GM12878 (cell line): Measurements from ENCODE around the gene LAMA2. TPM values are rescaled to one million over a fixed set of nuclear protein-coding genes. Genes with fewer than 3 reads are reported as not detected.

Source experiments
- ATAC-seq: fragments of 200-7000 bp; cut with Tn5 transposase; 3 replicates; pipeline ENCODE4 v1.9.1; 2020; ENCODE audit warnings: mild to moderate bottlenecking, moderate library complexity
- BruUV-seq: library from RNA; stranded (reverse); fragments of 400-500 nt; replicated peaks from 2 replicates; lab custom pipeline; 2021; lab: Mats Ljungman, UMichigan
- CTCF ChIA-PET: fragments of 300-600 bp; sonication (Branson Sonifier 250); formaldehyde crosslinking; extraction: SDS; loops from one replicate; lab custom pipeline; 2021; ENCODE audit warnings: inconsistent platforms; lab: Yijun Ruan, JAX
- POLR2A ChIA-PET: fragments of 350-600 bp; formaldehyde crosslinking; extraction: SDS; loops from one replicate; lab custom pipeline; 2021; ENCODE audit warnings: inconsistent platforms; lab: Charles Lee
- RAD21 ChIA-PET: fragments of 300-600 bp; sonication (Branson Sonifier 250); formaldehyde crosslinking; loops from one replicate; lab custom pipeline; 2023; ENCODE audit warnings: antibody characterized with exemption; ENCODE audit not compliant: unreplicated experiment; lab: Charles Lee
- SMC1A ChIA-PET: fragments of 300-600 bp; sonication (Branson Sonifier 250); formaldehyde crosslinking; loops from one replicate; lab custom pipeline; 2023; ENCODE audit not compliant: unreplicated experiment, uncharacterized antibody; lab: Charles Lee
- DNase-seq: peaks from one replicate; pipeline ENCODE4 v3.0.0-alpha.2; 2011; ENCODE audit warnings: low read depth, low spot score
- FAIRE-seq: peaks from 3 replicates; lab custom pipeline; 2011; peaks lifted over from hg19 to GRCh38; lab: Jason Lieb, UNC
- H2AFZ ChIP-seq: 2 replicates; pipeline ENCODE4 v1.6.0; 2011; ENCODE audit warnings: low read depth, low read length, control low read depth; ENCODE audit not compliant: control insufficient read depth
- H3K27ac ChIP-seq: 2 replicates; pipeline ENCODE4 v1.5.1; 2011; ENCODE audit warnings: control low read depth; ENCODE audit not compliant: control insufficient read depth, insufficient read depth
- H3K27me3 ChIP-seq, 2 experiments: replicated peaks in 1 of 2; 2 replicates each; pipeline versions ENCODE4 v1.6.0 to v1.6.1; 2011; ENCODE audit warnings: low read length in 1 of 2; ENCODE audit not compliant: control insufficient read depth in 2 of 2, insufficient read depth in 2 of 2
- H3K36me3 ChIP-seq, 2 experiments: 2 replicates each; pipeline ENCODE4 v1.5.1; 2011; ENCODE audit warnings: low read length in 1 of 2; ENCODE audit not compliant: control insufficient read depth in 2 of 2, insufficient read depth in 2 of 2
- H3K4me1 ChIP-seq: 2 replicates; pipeline ENCODE4 v1.6.1; 2011; ENCODE audit warnings: mild to moderate bottlenecking, low read length, moderate library complexity, mixed read lengths; ENCODE audit not compliant: control insufficient read depth, insufficient read depth
- H3K4me2 ChIP-seq: 2 replicates; pipeline ENCODE4 v1.6.0; 2011; ENCODE audit warnings: control low read depth; ENCODE audit not compliant: control insufficient read depth, insufficient read depth
- H3K4me3 ChIP-seq: fragments of 200-600 bp; sonication (generic); 2 replicates; pipeline ENCODE4 v1.5.1; 2016
- H3K79me2 ChIP-seq: 2 replicates; pipeline ENCODE4 v1.6.0; 2011; ENCODE audit warnings: low read length; ENCODE audit not compliant: control insufficient read depth, insufficient read depth
- H3K9ac ChIP-seq: 2 replicates; pipeline ENCODE4 v1.8.0; 2011; ENCODE audit warnings: low read length, control low read depth, mixed read lengths; ENCODE audit not compliant: control insufficient read depth, insufficient read depth
- H3K9me3 ChIP-seq: replicated peaks from 3 replicates; pipeline ENCODE4 v1.5.1; 2011; ENCODE audit warnings: mild to moderate bottlenecking, low read length; ENCODE audit not compliant: control insufficient read depth, insufficient read depth
- H4K20me1 ChIP-seq: 2 replicates; pipeline ENCODE4 v1.6.0; 2011; ENCODE audit not compliant: control insufficient read depth, insufficient read depth
- ATF7 ChIP-seq: fragments of 450-650 bp; IDR thresholded peaks from 2 replicates; pipeline ENCODE4 v1.6.1; 2016; ENCODE audit warnings: low read depth, mild to moderate bottlenecking
- BACH1 ChIP-seq: fragments of 450-650 bp; IDR thresholded peaks from 2 replicates; pipeline ENCODE4 v1.6.1; 2017; ENCODE audit warnings: mild to moderate bottlenecking, borderline replicate concordance
- CUX1 ChIP-seq: IDR thresholded peaks from 2 replicates; pipeline ENCODE4 v1.6.1; 2012; ENCODE audit warnings: improper control_type of control experiment, low read depth, low read length; ENCODE audit not compliant: insufficient replicate concordance
- EZH2 ChIP-seq: IDR thresholded peaks from 2 replicates; pipeline ENCODE4 v1.6.1; 2012; ENCODE audit warnings: low read depth, mild to moderate bottlenecking, control low read depth, inconsistent platforms, low read length, borderline replicate concordance; ENCODE audit not compliant: control insufficient read depth
- GABPA ChIP-seq: IDR thresholded peaks from 2 replicates; pipeline ENCODE4 v1.6.1; 2014; ENCODE audit warnings: antibody characterized with exemption, low read depth, mild to moderate bottlenecking, inconsistent platforms
- IRF3 ChIP-seq: fragments of 450-650 bp; IDR thresholded peaks from 2 replicates; pipeline ENCODE4 v1.6.1; 2014; ENCODE audit warnings: mild to moderate bottlenecking
- LARP7 ChIP-seq: fragments of 450-650 bp; IDR thresholded peaks from 2 replicates; pipeline ENCODE4 v1.6.1; 2017; ENCODE audit warnings: mild to moderate bottlenecking
- MEF2B ChIP-seq: fragments of 450-650 bp; IDR thresholded peaks from 2 replicates; pipeline ENCODE4 v1.6.1; 2018; ENCODE audit warnings: mild to moderate bottlenecking, moderate library complexity; ENCODE audit not compliant: partially characterized antibody, poor library complexity, severe bottlenecking
- MTA2 ChIP-seq: fragments of 450-650 bp; IDR thresholded peaks from 2 replicates; pipeline ENCODE4 v1.6.1; 2016; ENCODE audit warnings: low read depth, mild to moderate bottlenecking, moderate library complexity
- SRF ChIP-seq, 2 experiments: IDR thresholded peaks; 2 replicates each; pipeline ENCODE4 v1.6.1; 2011; ENCODE audit warnings: low read depth in 2 of 2, low read length in 2 of 2, mild to moderate bottlenecking in 1 of 2, moderate library complexity in 1 of 2
- TCF7 ChIP-seq: IDR thresholded peaks from 2 replicates; pipeline ENCODE4 v1.6.1; 2014; ENCODE audit warnings: antibody characterized with exemption, borderline replicate concordance
- WGBS: methylation state at CpG from one replicate; pipeline ENCODE4 v1.1.6; 2016; ENCODE audit warnings: low lambda C conversion rate; ENCODE audit not compliant: insufficient replicate concordance, insufficient coverage; ENCODE audit errors: missing lambda C conversion rate; 5-methylcytosine and 5-hydroxymethylcytosine counted together
- in situ Hi-C: fragments of 300-500 bp; cut with MboI; formaldehyde crosslinking; loops from 9 replicates; pipeline ENCODE4 v1.14.3; 2018; ENCODE audit warnings: mixed read lengths
- intact Hi-C: fragments of 100-400 bp; cut with micrococcal nuclease; formaldehyde crosslinking; loops from one replicate; pipeline ENCODE4 v1.14.2; 2022; ENCODE audit not compliant: unreplicated experiment
- polyA plus RNA-seq, 11 experiments: library from polyadenylated mRNA; depleted of rRNA in 4 of 11; unstranded in 6 of 11; stranded (reverse) in 5 of 11; fragments of >200 nt; fragmentation: Nextera tagmentation in 4 of 11; fragmentation: Illumina TruSeq in 1 of 11; extraction: Ambion mirVana in 4 of 11; extraction: Trizol in 1 of 11; gene quantifications; 1 replicate in 1 of 11; 2 replicates in 10 of 11; pipeline versions ENCODE4 v1.2.1 to v1.2.3, GENCODE V29; 2011 to 2016; ENCODE audit warnings: inconsistent platforms in 2 of 11, missing spikeins in 2 of 11, low read depth in 1 of 11
- total RNA-seq, 4 experiments: library from RNA; depleted of rRNA in 3 of 4; stranded (reverse); fragments of >200 nt in 3 of 4; fragmentation: Illumina TruSeq in 1 of 4; extraction: Trizol in 1 of 4; gene quantifications; 2 replicates each; pipeline versions ENCODE4 v1.2.1 to v1.2.3, GENCODE V29; 2013 to 2021

The LAMA2 gene
- total and polyA plus RNA-seq, 10 of the 15 experiments (the other 5 are each of a cell fraction or from before 2014, with no cell fraction given), result 0.04 to 2.0 (median 0.37) TPM; not detected in 1

- FAIRE-seq, result no peak
- Histone ChIP-seq H3K4me2 (no peak overlapping the region), H3K27me3 (no peaks in the 10 kb centered on the region), H3K36me3 (no peaks in the 10 kb centered on the region), H2AFZ (no peak overlapping the region), H3K4me1 (no peaks in the 10 kb centered on the region), H3K4me3 (no peak overlapping the region), H3K9me3 (no peaks in the 10 kb centered on the region), H3K9ac (no peak overlapping the region), H4K20me1 (no peaks in the 10 kb centered on the region), H3K27ac (no peak overlapping the region), H3K79me2 (no peaks in the 10 kb centered on the region)
- in situ Hi-C loops (no loop called here), intact Hi-C loops (no loop called here)
- no peak for ATAC-seq
- CTCF ChIA-PET, result interaction anchor here (0.6 to 2.9 kb wide), 3 partner anchors 15 to 33 kb away, joined by 4 to 10 read pairs (median 5); no protein-coding TSS in a partner anchor
- BruUV-seq, result no TSS peak
- 12% methylated on average over 2 of the region's 2 CpGs for WGBS
- DNase-seq, result no peak
- SMC1A ChIA-PET, result interaction anchor here (1.1 to 1.4 kb wide), 2 partner anchors 20 to 24 kb away, joined by 3 to 4 read pairs; no protein-coding TSS in a partner anchor
- TF ChIP-seq GABPA (no peak), ATF7 (no peak), LARP7 (no peak), EZH2 (no peak), BACH1 (no peak), SRF (IDR thresholded peaks at IDR 0.05; ENCODE audit: low read depth in 2 of 2, low read length in 2 of 2) (no peak)
- POLR2A ChIA-PET, result no interaction called here
- RAD21 ChIA-PET, result no interaction called here
Observed at GRCh38 chr6:129350278-129350677, 467.3 kb downstream of the LAMA2 start.

- no peaks in the 10 kb centered on the region for H3K36me3 ChIP-seq
- in situ Hi-C loops (no loop called here), intact Hi-C loops (no loop called here)
- no peak overlapping the region for H3K4me3 ChIP-seq
- RAD21 ChIA-PET, result no interaction called here
- ATAC-seq (no peak), FAIRE-seq (no peak), DNase-seq (no peak)
- H2AFZ ChIP-seq, result no peak overlapping the region
- BruUV-seq, result no TSS peak
- H3K4me2 ChIP-seq, result no peak overlapping the region
- POLR2A ChIA-PET, result interaction anchor here (1.2 kb wide), 1 partner anchor 10 kb away, joined by 3 read pairs; no protein-coding TSS in a partner anchor
- H3K4me1 ChIP-seq, result no peaks in the 10 kb centered on the region
- H4K20me1 ChIP-seq, result no peaks in the 10 kb centered on the region
- CTCF ChIA-PET, result interaction anchor here (1.9 to 2.9 kb wide), 2 partner anchors 19 to 31 kb away, joined by 4 to 10 read pairs; no protein-coding TSS in a partner anchor
- WGBS, result 0% methylated on average over 1 of the region's 1 CpG
- no peaks in the 10 kb centered on the region for H3K79me2 ChIP-seq
- SMC1A ChIA-PET, result interaction anchor here (0.7 to 1.1 kb wide), 2 partner anchors 9 to 19 kb away, joined by 3 read pairs; no protein-coding TSS in a partner anchor
- no peaks in the 10 kb centered on the region for H3K27me3 ChIP-seq
- H3K9me3 ChIP-seq, result no peaks in the 10 kb centered on the region
- H3K27ac ChIP-seq, result no peak overlapping the region
- H3K9ac ChIP-seq, result no peak overlapping the region
- TF ChIP-seq CUX1 (no peak), IRF3 (no peak), MTA2 (no peak), TCF7 (no peak), LARP7 (no peak), MEF2B (no peak), EZH2 (no peak)
Observed at GRCh38 chr6:129351807-129352206, 468.9 kb downstream of the LAMA2 start.
